ENCODE results near the gene RAB3A.

RAB3A gene

GRCh38 chr19:18158467-18158866 lies 45.4 kb downstream of the RAB3A start:
- TF ChIP-seq CTCF (IDR thresholded peaks at IDR 0.05; ENCODE audit: extremely low read depth, missing control alignments) = no peak
- DNase-seq (ENCODE audit: low spot score) = no peak

GRCh38 chr19:18157465-18158063 lies 46.3 kb downstream of the RAB3A start:
- no peak for DNase-seq (ENCODE audit: low spot score)

GRCh38 chr19:18156841-18157464 lies 46.9 kb downstream of the RAB3A start:
- no peak for TF ChIP-seq CTCF (IDR thresholded peaks at IDR 0.05; ENCODE audit: extremely low read depth, missing control alignments)
- no peak for DNase-seq (ENCODE audit: low spot score)

More at GRCh38 chr19:18157465-18158063, 46.3 kb downstream of the RAB3A start:
- no peak for TF ChIP-seq CTCF (IDR thresholded peaks at IDR 0.05; ENCODE audit: extremely low read depth, missing control alignments)

- no peak for TF ChIP-seq CTCF (IDR thresholded peaks at IDR 0.05; ENCODE audit: extremely low read depth, missing control alignments)
- DNase-seq (ENCODE audit: low spot score) = no peak
These were observed 47.6 kb downstream of the RAB3A start for GRCh38 chr19:18156268-18156667.

GRCh38 chr19:18155095-18156087 lies 48.5 kb downstream of the RAB3A start:
- TF ChIP-seq CTCF (IDR thresholded peaks at IDR 0.05; ENCODE audit: extremely low read depth, missing control alignments) = no peak
- DNase-seq (ENCODE audit: low spot score) = no peak

- peak; percentile 58 for DNase-seq (ENCODE audit: low spot score)
- TF ChIP-seq CTCF (IDR thresholded peaks at IDR 0.05; ENCODE audit: extremely low read depth, missing control alignments) = no peak
These were observed 50.2 kb downstream of the RAB3A start for GRCh38 chr19:18153556-18154134.
